ENCODE results near the gene PTPN13.

The PTPN13 gene

GRCh38 chr4:86586160-86586572 lies 7.9 kb upstream of the PTPN13 start:
- TF ChIP-seq CTCF (IDR thresholded peaks at IDR 0.05), result no peak
- H3K4me1 Mint-ChIP-seq, result peaks cover 20% of the 10 kb centered on the region
- no peaks in the 10 kb centered on the region for H3K27me3 Mint-ChIP-seq (ENCODE audit: low read depth, poor library complexity)
- no peaks in the 10 kb centered on the region for H3K9me3 Mint-ChIP-seq
- DNase-seq, result no peak
- no peak overlapping the region for H3K27ac Mint-ChIP-seq
- no peak overlapping the region for H3K4me3 Mint-ChIP-seq
- H3K36me3 Mint-ChIP-seq (ENCODE audit: low read depth), result peaks cover 11% of the 10 kb centered on the region

GRCh38 chr4:86586626-86587380 lies 7.3 kb upstream of the PTPN13 start:
- DNase-seq, result no peak
- no peak for TF ChIP-seq CTCF (IDR thresholded peaks at IDR 0.05)
- peaks cover 11% of the 10 kb centered on the region for H3K36me3 Mint-ChIP-seq (ENCODE audit: low read depth)
- H3K27me3 Mint-ChIP-seq (ENCODE audit: low read depth, poor library complexity), result no peaks in the 10 kb centered on the region
- H3K27ac Mint-ChIP-seq, result peak overlapping the region; percentile 13
- H3K4me3 Mint-ChIP-seq, result no peak overlapping the region
- H3K9me3 Mint-ChIP-seq, result no peaks in the 10 kb centered on the region
- peaks cover 20% of the 10 kb centered on the region for H3K4me1 Mint-ChIP-seq

GRCh38 chr4:86587381-86588140 lies 6.6 kb upstream of the PTPN13 start:
- peaks cover 23% of the 10 kb centered on the region for H3K4me1 Mint-ChIP-seq
- TF ChIP-seq CTCF (IDR thresholded peaks at IDR 0.05), result no peak
- H3K27ac Mint-ChIP-seq, result no peak overlapping the region
- H3K4me3 Mint-ChIP-seq, result no peak overlapping the region
- DNase-seq, result no peak
- no peaks in the 10 kb centered on the region for H3K27me3 Mint-ChIP-seq (ENCODE audit: low read depth, poor library complexity)
- H3K9me3 Mint-ChIP-seq, result no peaks in the 10 kb centered on the region
- H3K36me3 Mint-ChIP-seq (ENCODE audit: low read depth), result peaks cover 11% of the 10 kb centered on the region

GRCh38 chr4:86592553-86593249 lies 1.4 kb upstream of the PTPN13 start:
- H3K36me3 Mint-ChIP-seq (ENCODE audit: low read depth), result peaks cover 6% of the 10 kb centered on the region
- H3K4me1 Mint-ChIP-seq, result peaks cover 33% of the 10 kb centered on the region
- peak overlapping the region; percentile 99 for H3K27ac Mint-ChIP-seq
- H3K9me3 Mint-ChIP-seq, result no peaks in the 10 kb centered on the region
- no peak for DNase-seq
- no peak for TF ChIP-seq CTCF (IDR thresholded peaks at IDR 0.05)
- peak overlapping the region; percentile 99 for H3K4me3 Mint-ChIP-seq
- no peaks in the 10 kb centered on the region for H3K27me3 Mint-ChIP-seq (ENCODE audit: low read depth, poor library complexity)

GRCh38 chr4:86594559-86595425 lies 677 bp downstream of the PTPN13 start:
- peak; percentile 43 for DNase-seq
- H3K4me1 Mint-ChIP-seq, result peaks cover 45% of the 10 kb centered on the region
- H3K27me3 Mint-ChIP-seq (ENCODE audit: low read depth, poor library complexity), result no peaks in the 10 kb centered on the region

More at GRCh38 chr4:86594559-86595425, 677 bp downstream of the PTPN13 start:
- Mint-ChIP-seq H3K4me3 (peak overlapping the region; percentile 99), H3K9me3 (no peaks in the 10 kb centered on the region), H3K36me3 (ENCODE audit: low read depth) (no peaks in the 10 kb centered on the region), H3K27ac (peak overlapping the region; percentile 99)
- TF ChIP-seq CTCF (IDR thresholded peaks at IDR 0.05), result no peak

All from nephron progenitor cell (in vitro differentiated cells).